ENCODE data around the gene ADAM17.

DNA sequence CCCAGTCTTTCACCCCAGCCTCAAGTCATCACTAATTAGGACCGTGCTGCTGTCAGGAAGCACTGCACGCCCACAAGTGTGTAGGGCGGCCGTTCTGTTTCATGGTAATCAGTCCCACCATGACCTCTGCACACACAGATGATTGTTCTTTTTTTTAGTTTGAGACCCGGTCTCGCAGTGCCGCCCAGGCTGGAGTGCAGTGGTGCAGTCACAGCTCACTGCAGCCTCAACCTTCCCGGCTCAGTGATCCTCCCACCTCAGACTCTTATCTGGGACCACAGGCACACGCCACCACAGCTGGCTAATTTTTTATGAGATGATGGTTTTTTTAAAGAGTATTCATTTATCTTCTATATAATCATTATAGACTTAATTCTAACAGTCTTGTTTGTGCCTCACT, 83.1 kb downstream of the ADAM17 start:
- TF ChIP-seq FOS (IDR thresholded peaks at IDR 0.05; ENCODE audit: extremely low read depth, insufficient read length) (no peak), POLR2AphosphoS2 (IDR thresholded peaks at IDR 0.05; ENCODE audit: low read length) (no peak), FOXM1 (IDR thresholded peaks at IDR 0.05; ENCODE audit: low read depth) (no peak), FOXM1 (CRISPR knock-in tag; IDR thresholded peaks at IDR 0.05; ENCODE audit: low read depth) (no peak), SMAD4 (CRISPR knock-in tag; conservative IDR thresholded peaks at IDR 0.05) (no peak), ZNF589 (CRISPR knock-in tag; IDR thresholded peaks at IDR 0.05; ENCODE audit: low read depth) (no peak), NRF1 (conservative IDR thresholded peaks at IDR 0.05 in 1 of 2, IDR thresholded peaks at IDR 0.05 in 1 of 2) (no peak), ZNF274 (IDR thresholded peaks at IDR 0.05; ENCODE audit: borderline replicate concordance, low read depth, low read length) (no peak), CXXC5 (CRISPR knock-in tag; IDR thresholded peaks at IDR 0.05) (no peak), SMAD1 (IDR thresholded peaks at IDR 0.05; ENCODE audit: low read depth, low read length, partially characterized antibody) (no peak)
- TF ChIP-seq, protein P1, sequence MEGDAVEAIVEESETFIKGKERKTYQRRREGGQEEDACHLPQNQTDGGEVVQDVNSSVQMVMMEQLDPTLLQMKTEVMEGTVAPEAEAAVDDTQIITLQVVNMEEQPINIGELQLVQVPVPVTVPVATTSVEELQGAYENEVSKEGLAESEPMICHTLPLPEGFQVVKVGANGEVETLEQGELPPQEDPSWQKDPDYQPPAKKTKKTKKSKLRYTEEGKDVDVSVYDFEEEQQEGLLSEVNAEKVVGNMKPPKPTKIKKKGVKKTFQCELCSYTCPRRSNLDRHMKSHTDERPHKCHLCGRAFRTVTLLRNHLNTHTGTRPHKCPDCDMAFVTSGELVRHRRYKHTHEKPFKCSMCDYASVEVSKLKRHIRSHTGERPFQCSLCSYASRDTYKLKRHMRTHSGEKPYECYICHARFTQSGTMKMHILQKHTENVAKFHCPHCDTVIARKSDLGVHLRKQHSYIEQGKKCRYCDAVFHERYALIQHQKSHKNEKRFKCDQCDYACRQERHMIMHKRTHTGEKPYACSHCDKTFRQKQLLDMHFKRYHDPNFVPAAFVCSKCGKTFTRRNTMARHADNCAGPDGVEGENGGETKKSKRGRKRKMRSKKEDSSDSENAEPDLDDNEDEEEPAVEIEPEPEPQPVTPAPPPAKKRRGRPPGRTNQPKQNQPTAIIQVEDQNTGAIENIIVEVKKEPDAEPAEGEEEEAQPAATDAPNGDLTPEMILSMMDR (IDR thresholded peaks at IDR 0.05 in 2 of 3, conservative IDR thresholded peaks at IDR 0.05 in 1 of 3; ENCODE audit: insufficient read depth in 2 of 3, low read depth in 1 of 3, low read length in 3 of 3): no peak
